ENCODE results near the gene SLX4.

DNA sequence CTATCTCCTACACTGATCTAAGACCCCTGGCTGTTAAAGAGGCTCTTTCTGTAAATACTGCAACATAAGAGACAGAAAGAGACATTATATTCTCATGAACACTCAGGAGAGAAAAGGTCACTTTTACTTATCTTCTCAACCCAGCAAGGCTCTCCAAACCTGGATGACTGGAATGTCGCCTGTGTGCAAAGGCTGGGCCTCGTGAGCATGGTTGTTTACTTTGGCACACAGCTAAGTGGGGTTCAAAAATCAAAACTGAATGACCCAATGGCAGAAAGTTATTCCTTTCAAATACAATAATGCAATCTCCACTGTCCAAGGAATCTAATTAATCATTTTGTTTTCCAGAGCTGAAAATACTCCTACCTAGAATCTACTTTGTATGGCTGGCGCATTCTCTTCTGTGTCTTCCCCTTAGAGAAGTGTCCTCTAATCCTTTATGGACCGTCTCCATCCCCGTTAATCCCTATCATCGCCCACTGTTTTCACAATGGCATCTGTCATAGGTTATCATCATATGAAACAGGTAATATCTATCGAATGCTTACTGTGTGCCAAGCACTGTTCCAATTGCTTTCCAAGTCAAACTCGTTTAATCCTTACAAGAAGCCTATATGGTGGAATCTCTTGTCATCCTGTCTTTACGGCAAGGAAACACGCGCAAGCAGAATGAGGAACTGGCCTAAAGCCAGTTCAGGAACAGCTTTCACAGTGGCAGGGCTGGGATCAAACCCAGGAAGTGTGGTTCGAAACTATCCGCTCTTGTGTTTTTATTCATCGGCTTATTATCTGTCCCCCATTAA is 1.3 kb downstream of the SLX4 start:
- TF ChIP-seq, protein P1, sequence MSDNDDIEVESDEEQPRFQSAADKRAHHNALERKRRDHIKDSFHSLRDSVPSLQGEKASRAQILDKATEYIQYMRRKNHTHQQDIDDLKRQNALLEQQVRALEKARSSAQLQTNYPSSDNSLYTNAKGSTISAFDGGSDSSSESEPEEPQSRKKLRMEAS (IDR thresholded peaks at IDR 0.05; ENCODE audit: low read depth): no peak
- TF ChIP-seq, protein P2, sequence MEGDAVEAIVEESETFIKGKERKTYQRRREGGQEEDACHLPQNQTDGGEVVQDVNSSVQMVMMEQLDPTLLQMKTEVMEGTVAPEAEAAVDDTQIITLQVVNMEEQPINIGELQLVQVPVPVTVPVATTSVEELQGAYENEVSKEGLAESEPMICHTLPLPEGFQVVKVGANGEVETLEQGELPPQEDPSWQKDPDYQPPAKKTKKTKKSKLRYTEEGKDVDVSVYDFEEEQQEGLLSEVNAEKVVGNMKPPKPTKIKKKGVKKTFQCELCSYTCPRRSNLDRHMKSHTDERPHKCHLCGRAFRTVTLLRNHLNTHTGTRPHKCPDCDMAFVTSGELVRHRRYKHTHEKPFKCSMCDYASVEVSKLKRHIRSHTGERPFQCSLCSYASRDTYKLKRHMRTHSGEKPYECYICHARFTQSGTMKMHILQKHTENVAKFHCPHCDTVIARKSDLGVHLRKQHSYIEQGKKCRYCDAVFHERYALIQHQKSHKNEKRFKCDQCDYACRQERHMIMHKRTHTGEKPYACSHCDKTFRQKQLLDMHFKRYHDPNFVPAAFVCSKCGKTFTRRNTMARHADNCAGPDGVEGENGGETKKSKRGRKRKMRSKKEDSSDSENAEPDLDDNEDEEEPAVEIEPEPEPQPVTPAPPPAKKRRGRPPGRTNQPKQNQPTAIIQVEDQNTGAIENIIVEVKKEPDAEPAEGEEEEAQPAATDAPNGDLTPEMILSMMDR (IDR thresholded peaks at IDR 0.05): no peak
- TF ChIP-seq, protein P3, sequence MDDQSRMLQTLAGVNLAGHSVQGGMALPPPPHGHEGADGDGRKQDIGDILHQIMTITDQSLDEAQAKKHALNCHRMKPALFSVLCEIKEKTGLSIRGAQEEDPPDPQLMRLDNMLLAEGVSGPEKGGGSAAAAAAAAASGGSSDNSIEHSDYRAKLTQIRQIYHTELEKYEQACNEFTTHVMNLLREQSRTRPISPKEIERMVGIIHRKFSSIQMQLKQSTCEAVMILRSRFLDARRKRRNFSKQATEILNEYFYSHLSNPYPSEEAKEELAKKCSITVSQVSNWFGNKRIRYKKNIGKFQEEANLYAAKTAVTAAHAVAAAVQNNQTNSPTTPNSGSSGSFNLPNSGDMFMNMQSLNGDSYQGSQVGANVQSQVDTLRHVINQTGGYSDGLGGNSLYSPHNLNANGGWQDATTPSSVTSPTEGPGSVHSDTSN (IDR thresholded peaks at IDR 0.05): no peak
- TF ChIP-seq CHD2 (IDR thresholded peaks at IDR 0.05; ENCODE audit: low read length, partially characterized antibody) (no peak), EP300 (IDR thresholded peaks at IDR 0.05; ENCODE audit: borderline replicate concordance in 1 of 2, low read depth in 1 of 2, low read length in 1 of 2) (no peak)

Measured in SK-N-SH (cell line).